Mesendoderm (in vitro differentiated cells): ENCODE results near the gene CFAP157.

ENCODE experiments used
- DNase-seq: peaks from one replicate; pipeline ENCODE4 v3.0.0; 2013
- H2AK5ac ChIP-seq: 2 replicates; pipeline ENCODE4 v1.6.1; 2013; ENCODE audit warnings: low read length, inconsistent platforms
- H2BK120ac ChIP-seq: 2 replicates; pipeline ENCODE4 v1.6.1; 2013; ENCODE audit warnings: low read depth, mild to moderate bottlenecking, low read length, moderate library complexity, mixed read lengths
- H2BK15ac ChIP-seq: replicated peaks from 2 replicates; pipeline ENCODE4 v1.6.1; 2013; ENCODE audit warnings: low read depth, mild to moderate bottlenecking, moderate library complexity
- H2BK5ac ChIP-seq: 2 replicates; pipeline ENCODE4 v1.6.1; 2013; ENCODE audit warnings: low read length, inconsistent platforms
- H3K18ac ChIP-seq: 2 replicates; pipeline ENCODE4 v1.6.1; 2013; ENCODE audit warnings: mild to moderate bottlenecking, low read length, mixed read lengths
- H3K23ac ChIP-seq: one replicate; pipeline ENCODE4 v1.6.1; 2013; ENCODE audit warnings: low read length
- H3K27ac ChIP-seq: 2 replicates; pipeline ENCODE4 v1.5.1; 2013; ENCODE audit warnings: low read depth, mild to moderate bottlenecking, inconsistent platforms, low read length, moderate library complexity
- H3K27me3 ChIP-seq: 2 replicates; pipeline ENCODE4 v1.6.1; 2013; ENCODE audit warnings: low read length, control low read depth, mild to moderate bottlenecking, inconsistent platforms; ENCODE audit not compliant: insufficient read depth, poor library complexity
- H3K36me3 ChIP-seq: 2 replicates; pipeline ENCODE4 v1.6.1; 2013; ENCODE audit warnings: low read length, inconsistent platforms; ENCODE audit not compliant: control insufficient read depth, insufficient read depth
- H3K4ac ChIP-seq: one replicate; pipeline ENCODE4 v1.6.1; 2013; ENCODE audit warnings: low read depth, mild to moderate bottlenecking, low read length, moderate library complexity
- H3K4me1 ChIP-seq: 2 replicates; pipeline ENCODE4 v1.6.1; 2013; ENCODE audit warnings: low read depth, low read length, inconsistent platforms; ENCODE audit not compliant: control insufficient read depth
- H3K4me2 ChIP-seq: 2 replicates; pipeline ENCODE4 v1.6.1; 2013; ENCODE audit warnings: low read length
- H3K4me3 ChIP-seq: 2 replicates; pipeline ENCODE4 v1.5.1; 2013; ENCODE audit warnings: mild to moderate bottlenecking, low read length
- H3K56ac ChIP-seq: one replicate; pipeline ENCODE4 v1.6.1; 2013; ENCODE audit warnings: low read length
- H3K79me1 ChIP-seq: 2 replicates; pipeline ENCODE4 v1.6.1; 2013; ENCODE audit warnings: low read length, inconsistent platforms
- H3K79me2 ChIP-seq: 2 replicates; pipeline ENCODE4 v1.6.1; 2013; ENCODE audit warnings: mild to moderate bottlenecking, low read length; ENCODE audit not compliant: control insufficient read depth, insufficient read depth
- H3K9ac ChIP-seq: 2 replicates; pipeline ENCODE4 v1.6.1; 2013; ENCODE audit warnings: low read length, inconsistent platforms
- H4K5ac ChIP-seq: one replicate; pipeline ENCODE4 v1.6.1; 2013; ENCODE audit warnings: low read length
- H4K8ac ChIP-seq: one replicate; pipeline ENCODE4 v1.6.1; 2013; ENCODE audit warnings: low read depth, mild to moderate bottlenecking, control low read depth, low read length, moderate library complexity
- WGBS: extraction: QIAGEN DNeasy Blood & Tissue Kit; methylation state at CpG from one replicate; pipeline ENCODE4 v1.1.7; 2013; ENCODE audit warnings: low lambda C conversion rate, missing lambda C conversion rate; ENCODE audit not compliant: insufficient coverage; ENCODE audit errors: extremely low coverage; 5-methylcytosine and 5-hydroxymethylcytosine counted together

Gene CFAP157

DNA sequence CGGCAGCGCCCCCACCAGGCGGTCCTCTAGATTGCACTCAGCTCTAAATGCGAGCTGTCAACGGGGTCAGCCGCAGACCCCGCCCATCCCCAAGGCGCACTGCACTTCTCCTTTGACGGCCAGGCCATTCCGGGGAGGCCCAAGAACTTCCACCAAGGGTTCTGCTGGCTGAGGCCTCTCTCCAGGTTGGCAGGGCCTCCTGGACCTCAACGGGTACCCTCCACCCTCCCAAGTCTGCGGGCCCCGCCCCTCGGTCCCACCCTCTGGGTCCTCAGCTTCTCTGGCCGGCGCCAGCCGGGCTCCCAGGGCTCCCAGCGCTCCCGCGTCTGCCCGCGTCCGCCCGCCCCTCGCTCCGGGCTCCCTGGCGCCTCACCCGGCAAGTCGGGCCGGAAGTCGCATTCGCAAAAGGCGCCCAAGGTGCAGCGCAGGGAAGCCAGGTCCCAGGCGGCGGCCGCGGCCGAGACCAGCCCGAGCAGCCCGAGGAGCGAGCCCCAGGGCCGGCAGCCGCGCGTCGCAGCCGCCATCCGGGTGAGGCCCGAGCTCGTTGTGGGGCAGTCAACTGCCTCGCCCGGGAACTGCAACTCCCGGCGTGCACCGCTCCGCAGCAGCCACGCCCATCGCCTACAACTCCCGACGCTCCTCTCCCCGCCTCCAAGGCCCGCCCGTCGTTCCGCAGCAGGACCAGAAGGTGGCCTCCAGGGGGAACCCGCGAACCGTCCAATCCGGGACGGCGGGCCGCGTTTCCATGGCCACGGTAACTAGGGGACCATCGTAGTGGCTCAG lies 28.1 kb downstream of the CFAP157 start, which contains the start of gene TOR2A:
TOR2A (minus strand) TSS at position 548 of the 783 bp plus-strand sequence; CDS start at position 524, 24 bp downstream.
- no peaks in the 10 kb centered on the region for H3K4me1 ChIP-seq
- peak; percentile 99 for DNase-seq
- H3K56ac ChIP-seq: peak within 1 kb of the TSS; percentile 97
- peak within 1 kb of the TSS; percentile 59 for H3K4me3 ChIP-seq
- peak within 1 kb of the TSS; percentile 42 for H3K18ac ChIP-seq
- H3K27me3 ChIP-seq: no peaks in the 10 kb centered on the region
- H3K79me1 ChIP-seq: no peaks in the 10 kb centered on the region
- H3K9ac ChIP-seq: peak within 1 kb of the TSS; percentile 92
- no peak within 1 kb of the TSS for H2BK15ac ChIP-seq
- H4K5ac ChIP-seq: no peak within 1 kb of the TSS
- H2BK120ac ChIP-seq: peak within 1 kb of the TSS; percentile 19
- no peak within 1 kb of the TSS for H3K4ac ChIP-seq
- WGBS: no CpG with 5 or more reads among the region's 76 CpGs
- no peak within 1 kb of the TSS for H4K8ac ChIP-seq
- H2BK5ac ChIP-seq: peak within 1 kb of the TSS; percentile 67
- H3K4me2 ChIP-seq: peak within 1 kb of the TSS; percentile 83
- H2AK5ac ChIP-seq: peak within 1 kb of the TSS; percentile 29
- peak within 1 kb of the TSS; percentile 65 for H3K27ac ChIP-seq
- H3K23ac ChIP-seq: no peak within 1 kb of the TSS
- H3K79me2 ChIP-seq: no peaks in the 10 kb centered on the region
- H3K36me3 ChIP-seq: no peaks in the 10 kb centered on the region

DNA sequence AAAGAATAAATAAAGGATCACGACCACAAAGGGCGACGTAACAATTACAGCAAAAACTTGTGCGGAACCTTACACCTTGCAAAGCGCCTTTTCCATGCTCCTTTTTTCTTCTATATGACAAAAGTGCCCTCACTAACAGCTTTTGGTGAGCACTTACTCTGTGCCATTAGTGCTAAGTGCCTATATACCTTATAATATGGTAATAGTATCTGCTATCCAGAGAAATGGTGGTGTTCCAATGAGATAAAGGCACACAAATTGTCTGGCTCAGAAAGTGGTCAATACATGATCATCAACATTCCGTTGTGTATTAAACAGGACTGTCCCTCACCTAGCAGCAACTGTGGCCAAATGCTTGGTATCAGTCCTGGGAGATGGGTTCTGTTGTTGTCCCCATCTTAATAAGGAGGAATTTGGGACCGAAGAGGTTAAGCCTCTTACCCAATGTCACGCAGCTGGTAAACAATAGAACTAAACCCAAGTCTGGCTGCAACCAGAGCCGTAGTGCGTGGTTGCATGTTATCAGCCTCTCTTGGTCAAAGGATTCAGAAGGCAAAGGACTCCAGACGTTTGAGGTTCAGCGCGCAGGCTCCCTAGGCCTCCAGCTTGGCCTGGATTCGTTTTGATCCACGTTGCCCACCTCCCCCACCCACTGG lies 28.9 kb downstream of the CFAP157 start:
- Histone ChIP-seq H2BK5ac (no peak overlapping the region), H3K27me3 (no peaks in the 10 kb centered on the region), H3K4me1 (no peaks in the 10 kb centered on the region), H2BK15ac (no peak overlapping the region), H2AK5ac (no peak overlapping the region), H3K4me2 (no peak overlapping the region), H3K4ac (no peak overlapping the region), H2BK120ac (no peak overlapping the region), H4K8ac (no peak overlapping the region), H4K5ac (no peak overlapping the region), H3K56ac (no peak overlapping the region), H3K9ac (no peak overlapping the region), H3K36me3 (no peaks in the 10 kb centered on the region), H3K79me2 (no peaks in the 10 kb centered on the region), H3K23ac (no peak overlapping the region), H3K79me1 (no peaks in the 10 kb centered on the region), H3K4me3 (no peak overlapping the region), H3K18ac (no peak overlapping the region), H3K27ac (no peak overlapping the region)
- WGBS: no CpG with 5 or more reads among the region's 15 CpGs
- no peak for DNase-seq

DNA sequence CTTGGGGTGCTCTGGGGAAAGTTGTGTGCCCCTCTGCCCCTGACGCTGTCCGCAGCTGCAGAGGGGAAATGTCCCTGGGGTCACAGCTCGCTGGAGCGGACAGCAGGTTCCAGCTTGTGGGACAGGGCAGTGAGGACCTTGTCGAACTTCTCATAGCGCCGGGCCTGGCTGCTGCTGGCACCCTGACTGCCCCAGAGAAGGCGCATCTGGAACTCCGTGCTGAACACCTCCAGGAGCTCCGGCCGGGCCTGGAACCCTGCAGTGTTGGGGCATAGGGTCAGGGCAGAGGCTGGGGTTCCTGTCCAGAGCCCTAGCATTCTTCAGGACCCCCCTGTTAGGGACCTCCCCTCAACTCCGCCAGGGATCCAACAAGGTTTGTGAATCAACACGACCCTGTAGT lies 31.9 kb downstream of the CFAP157 start:
- Histone ChIP-seq H3K27me3 (no peaks in the 10 kb centered on the region), H2BK120ac (no peak overlapping the region), H3K18ac (no peak overlapping the region), H3K56ac (no peak overlapping the region), H2BK5ac (no peak overlapping the region), H3K79me1 (no peaks in the 10 kb centered on the region), H4K8ac (no peak overlapping the region), H3K23ac (no peak overlapping the region), H3K79me2 (no peaks in the 10 kb centered on the region), H3K4ac (no peak overlapping the region), H3K4me3 (no peak overlapping the region), H3K4me1 (no peaks in the 10 kb centered on the region), H2AK5ac (no peak overlapping the region), H2BK15ac (no peak overlapping the region), H3K27ac (no peak overlapping the region), H4K5ac (no peak overlapping the region), H3K9ac (no peak overlapping the region), H3K36me3 (no peaks in the 10 kb centered on the region), H3K4me2 (no peak overlapping the region)
- no peak for DNase-seq
- WGBS: no CpG with 5 or more reads among the region's 13 CpGs

DNA sequence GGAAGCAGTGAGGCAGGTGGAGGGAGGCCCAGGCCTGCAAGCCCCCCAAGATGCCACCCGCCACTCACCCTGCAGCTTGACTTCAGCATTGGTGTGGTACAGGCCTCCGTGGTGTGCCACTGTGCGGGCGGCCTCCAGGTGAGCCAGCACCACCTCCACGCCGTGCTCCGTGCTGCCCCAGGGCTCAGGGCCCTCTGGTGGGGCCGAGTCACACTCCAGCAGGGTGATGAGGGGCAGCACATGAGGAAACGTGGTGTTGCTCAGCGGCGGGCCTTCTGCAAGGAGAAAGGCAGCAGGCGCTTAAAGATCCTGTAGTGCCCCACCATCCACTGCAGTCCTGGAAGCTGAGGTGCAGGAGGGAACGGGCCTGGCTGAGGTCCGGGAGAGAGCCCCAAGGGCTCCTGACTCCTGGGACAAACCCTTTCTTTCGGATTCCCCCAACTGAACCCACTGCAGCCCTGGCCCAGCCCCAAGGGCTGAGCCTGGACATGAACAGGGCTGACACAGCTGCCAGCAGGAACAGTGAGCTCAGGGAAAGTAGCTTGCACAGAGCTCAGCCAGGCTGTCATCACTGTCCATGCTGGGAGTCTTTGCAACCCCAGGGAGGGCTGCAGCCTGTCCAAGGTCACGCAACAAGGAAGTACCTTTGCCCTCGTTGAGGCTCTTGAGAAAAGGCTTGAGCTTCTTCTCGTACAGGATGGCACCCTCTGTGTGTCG lies 33.0 kb downstream of the CFAP157 start:
- WGBS: no CpG with 5 or more reads among the region's 19 CpGs

DNA sequence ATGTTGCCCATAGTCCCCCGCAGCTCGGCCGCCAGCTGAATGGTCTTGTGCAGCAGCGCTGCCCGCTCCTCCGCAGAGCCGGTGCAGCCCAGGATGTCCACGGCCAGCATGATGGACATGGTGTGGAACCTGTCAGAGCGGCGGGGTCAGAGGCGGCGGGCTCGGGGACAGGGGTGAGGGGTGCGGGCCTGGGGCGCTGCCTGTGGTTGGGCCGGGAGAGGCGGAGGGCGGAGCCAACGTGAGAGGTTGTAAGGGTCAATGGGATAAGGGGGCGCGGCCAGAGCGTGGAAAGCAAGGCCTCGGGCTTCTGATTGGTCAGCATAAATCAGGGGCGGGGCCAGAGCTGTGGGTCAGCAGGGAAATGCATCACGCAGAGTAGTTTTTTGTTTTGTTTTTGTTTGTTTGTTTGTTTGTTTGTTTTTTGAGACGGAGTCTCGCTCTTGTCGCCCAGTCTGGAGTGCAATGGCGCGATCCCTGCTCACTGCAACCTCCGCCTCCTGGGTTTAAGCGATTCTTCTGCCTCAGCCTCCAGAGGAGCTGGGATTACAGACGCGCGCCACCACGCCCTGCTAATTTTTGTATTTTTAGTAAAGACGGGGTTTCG lies 35.1 kb downstream of the CFAP157 start:
- WGBS: no CpG with 5 or more reads among the region's 38 CpGs

More for the DNA sequence above, 33.0 kb downstream of the CFAP157 start:
- no peak overlapping the region for H3K9ac ChIP-seq
- no peaks in the 10 kb centered on the region for H3K4me1 ChIP-seq
- H2BK5ac ChIP-seq: no peak overlapping the region
- H2BK15ac ChIP-seq: no peak overlapping the region
- no peak overlapping the region for H3K23ac ChIP-seq
- no peaks in the 10 kb centered on the region for H3K36me3 ChIP-seq
- no peak overlapping the region for H3K56ac ChIP-seq
- H3K4me2 ChIP-seq: no peak overlapping the region
- H3K79me1 ChIP-seq: no peaks in the 10 kb centered on the region
- H3K27me3 ChIP-seq: no peaks in the 10 kb centered on the region
- H3K4me3 ChIP-seq: no peak overlapping the region
- no peak overlapping the region for H3K27ac ChIP-seq
- H4K8ac ChIP-seq: no peak overlapping the region
- no peaks in the 10 kb centered on the region for H3K79me2 ChIP-seq
- H4K5ac ChIP-seq: no peak overlapping the region
- no peak for DNase-seq
- no peak overlapping the region for H2AK5ac ChIP-seq
- H3K4ac ChIP-seq: no peak overlapping the region
- no peak overlapping the region for H3K18ac ChIP-seq
- H2BK120ac ChIP-seq: no peak overlapping the region

More for the DNA sequence above, 35.1 kb downstream of the CFAP157 start:
- Histone ChIP-seq H2AK5ac (no peak overlapping the region), H3K56ac (peak overlapping the region; percentile 79), H4K8ac (no peak overlapping the region), H3K4me2 (peak overlapping the region; percentile 89), H3K23ac (no peak overlapping the region), H4K5ac (no peak overlapping the region), H3K79me2 (no peaks in the 10 kb centered on the region), H3K4me3 (no peak overlapping the region), H2BK5ac (no peak overlapping the region), H3K4ac (no peak overlapping the region), H3K18ac (no peak overlapping the region), H3K36me3 (no peaks in the 10 kb centered on the region), H2BK120ac (no peak overlapping the region), H3K4me1 (no peaks in the 10 kb centered on the region), H3K27ac (no peak overlapping the region), H2BK15ac (no peak overlapping the region), H3K27me3 (no peaks in the 10 kb centered on the region), H3K79me1 (no peaks in the 10 kb centered on the region), H3K9ac (peak overlapping the region; percentile 54)
- DNase-seq: peak; percentile 96
